ENCODE data around the gene PLEKHA5.

The PLEKHA5 gene

GRCh38 chr12:19121449-19122018 lies 8.0 kb upstream of the PLEKHA5 start:
- TF ChIP-seq CTCF (IDR thresholded peaks at IDR 0.05; ENCODE audit: low read depth, low read length) (no peak), EZH2phosphoT487 (IDR thresholded peaks at IDR 0.05; ENCODE audit: low read depth) (no peak)
- Histone ChIP-seq H3K27ac (ENCODE audit: low read length) (no peak overlapping the region), H4K20me1 (ENCODE audit: insufficient read depth, low read length) (no peaks in the 10 kb centered on the region), H3K4me3 (ENCODE audit: low read length) (no peak overlapping the region), H3K36me3 (replicated peaks; ENCODE audit: low read depth, low read length) (no peaks in the 10 kb centered on the region), H3K27me3 (ENCODE audit: low read depth, low read length) (no peaks in the 10 kb centered on the region), H2AFZ (ENCODE audit: low read depth, low read length) (no peak overlapping the region), H3K9ac (ENCODE audit: low read length) (no peak overlapping the region), H3K9me3 (ENCODE audit: insufficient read depth, low read length) (peaks cover 3% of the 10 kb centered on the region; the same call in 1 of the 2 replicates), H3K79me2 (ENCODE audit: low read length) (no peaks in the 10 kb centered on the region), H3K4me2 (ENCODE audit: low read length) (no peak overlapping the region), H3K4me1 (ENCODE audit: low read length) (peaks cover 13% of the 10 kb centered on the region)

DNA sequence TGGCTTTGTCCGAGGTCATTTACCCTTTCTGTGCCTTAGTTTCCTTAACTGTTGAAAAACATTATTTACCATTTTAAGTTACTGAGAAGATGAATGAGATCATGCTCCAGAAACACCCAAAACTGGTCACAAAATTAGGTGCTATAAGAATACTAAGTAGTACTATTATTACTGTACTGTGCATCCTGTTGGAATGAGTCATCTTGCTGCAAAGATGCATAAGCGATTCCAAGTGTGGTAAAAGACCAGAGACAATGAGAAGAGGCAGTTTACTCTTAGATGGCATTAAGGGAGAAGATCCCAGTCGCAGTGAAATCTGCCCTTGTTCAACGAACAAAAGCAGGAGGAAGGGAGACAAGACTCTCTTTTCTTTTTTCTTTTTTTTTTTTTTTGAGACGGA lies 4.2 kb upstream of the PLEKHA5 start:
- no peak overlapping the region for H3K4me3 ChIP-seq (ENCODE audit: low read length)
- H4K20me1 ChIP-seq (ENCODE audit: insufficient read depth, low read length), result no peaks in the 10 kb centered on the region
- H3K27ac ChIP-seq (ENCODE audit: low read length), result no peak overlapping the region
- no peaks in the 10 kb centered on the region for H3K36me3 ChIP-seq (replicated peaks; ENCODE audit: low read depth, low read length)
- H3K9me3 ChIP-seq (ENCODE audit: insufficient read depth, low read length), result peaks cover 18% of the 10 kb centered on the region; the same call in 1 of the 2 replicates
- peaks cover 13% of the 10 kb centered on the region for H3K4me1 ChIP-seq (ENCODE audit: low read length)
- H3K27me3 ChIP-seq (ENCODE audit: low read depth, low read length), result no peaks in the 10 kb centered on the region
- no peak overlapping the region for H2AFZ ChIP-seq (ENCODE audit: low read depth, low read length)
- H3K4me2 ChIP-seq (ENCODE audit: low read length), result peak overlapping the region; percentile 22; the same call in 1 of the 2 replicates
- no peak overlapping the region for H3K9ac ChIP-seq (ENCODE audit: low read length)
- TF ChIP-seq CTCF (IDR thresholded peaks at IDR 0.05; ENCODE audit: low read depth, low read length) (no peak), EZH2phosphoT487 (IDR thresholded peaks at IDR 0.05; ENCODE audit: low read depth) (no peak)
- no peaks in the 10 kb centered on the region for H3K79me2 ChIP-seq (ENCODE audit: low read length)

- Histone ChIP-seq H3K4me2 (ENCODE audit: low read length) (no peak overlapping the region), H3K27ac (ENCODE audit: low read length) (no peak overlapping the region), H3K36me3 (replicated peaks; ENCODE audit: low read depth, low read length) (no peaks in the 10 kb centered on the region), H2AFZ (ENCODE audit: low read depth, low read length) (no peak overlapping the region), H4K20me1 (ENCODE audit: insufficient read depth, low read length) (no peaks in the 10 kb centered on the region), H3K4me1 (ENCODE audit: low read length) (peaks cover 6% of the 10 kb centered on the region), H3K79me2 (ENCODE audit: low read length) (no peaks in the 10 kb centered on the region), H3K9me3 (ENCODE audit: insufficient read depth, low read length) (peaks cover 24% of the 10 kb centered on the region; the same call in 1 of the 2 replicates), H3K27me3 (ENCODE audit: low read depth, low read length) (no peaks in the 10 kb centered on the region), H3K4me3 (ENCODE audit: low read length) (no peak overlapping the region), H3K9ac (ENCODE audit: low read length) (no peak overlapping the region)
- TF ChIP-seq CTCF (IDR thresholded peaks at IDR 0.05; ENCODE audit: low read depth, low read length) (no peak), EZH2phosphoT487 (IDR thresholded peaks at IDR 0.05; ENCODE audit: low read depth) (no peak)
Measured at GRCh38 chr12:19127270-19127669, 2.3 kb upstream of the PLEKHA5 start.

DNA sequence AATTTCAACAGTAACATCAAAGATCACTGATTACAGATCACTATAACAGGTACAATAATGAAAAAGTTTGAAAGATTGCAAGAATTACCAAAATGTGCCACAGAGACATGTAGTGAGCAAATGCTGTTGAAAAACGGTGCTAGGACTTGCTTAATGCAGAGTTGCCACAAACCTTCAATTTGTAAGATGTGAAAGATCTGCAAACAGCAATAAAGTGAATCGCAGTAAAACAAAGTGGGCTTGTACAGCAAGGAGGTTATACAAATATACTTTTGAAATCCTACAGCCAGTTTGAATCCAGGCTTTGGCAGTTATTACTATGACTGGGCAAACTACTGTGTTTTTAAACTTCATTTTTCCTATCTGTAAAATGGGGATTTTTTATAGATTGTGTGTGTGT lies 1.0 kb upstream of the PLEKHA5 start:
- Histone ChIP-seq H3K27ac (ENCODE audit: low read length) (no peak overlapping the region), H2AFZ (ENCODE audit: low read depth, low read length) (no peak overlapping the region), H3K4me2 (ENCODE audit: low read length) (no peak overlapping the region), H3K4me3 (ENCODE audit: low read length) (no peak overlapping the region), H3K27me3 (ENCODE audit: low read depth, low read length) (no peaks in the 10 kb centered on the region), H3K79me2 (ENCODE audit: low read length) (no peaks in the 10 kb centered on the region), H3K9me3 (ENCODE audit: insufficient read depth, low read length) (peaks cover 24% of the 10 kb centered on the region; the same call in 1 of the 2 replicates), H4K20me1 (ENCODE audit: insufficient read depth, low read length) (no peaks in the 10 kb centered on the region), H3K36me3 (replicated peaks; ENCODE audit: low read depth, low read length) (no peaks in the 10 kb centered on the region), H3K9ac (ENCODE audit: low read length) (no peak overlapping the region), H3K4me1 (ENCODE audit: low read length) (peaks cover 6% of the 10 kb centered on the region)
- no peak for TF ChIP-seq EZH2phosphoT487 (IDR thresholded peaks at IDR 0.05; ENCODE audit: low read depth)
- TF ChIP-seq CTCF (IDR thresholded peaks at IDR 0.05; ENCODE audit: low read depth, low read length), result no peak

All from OCI-LY3 (cell line).